H1 (cell line): Measurements from ENCODE around the gene SPCS3. TPM values are rescaled to one million over a fixed set of nuclear protein-coding genes. Genes with fewer than 3 reads are reported as not detected.

ENCODE experiments used
- CTCF ChIA-PET: fragments of 300-600 bp; sonication (Branson Sonifier 250); formaldehyde crosslinking; loops from one replicate; lab custom pipeline; 2021; ENCODE audit not compliant: partially characterized antibody; lab: Charles Lee
- POLR2A ChIA-PET: fragments of 300-600 bp; sonication (Branson Sonifier 250); formaldehyde crosslinking; loops from one replicate; lab custom pipeline; 2021; ENCODE audit warnings: inconsistent platforms; ENCODE audit not compliant: partially characterized antibody; lab: Charles Lee
- DNase-seq, 2 experiments: peaks; one replicate each; pipeline versions ENCODE4 v3.0.0 to v3.0.0-alpha.2; 2010 to 2022; ENCODE audit warnings: low spot score in 2 of 2, low read depth in 1 of 2, mixed read lengths in 1 of 2
- FAIRE-seq: peaks from 2 replicates; lab custom pipeline; 2011; peaks lifted over from hg19 to GRCh38; lab: Jason Lieb, UNC
- H2AFZ ChIP-seq: 2 replicates; pipeline ENCODE4 v1.8.1; 2012; ENCODE audit warnings: low read length, inconsistent platforms
- H2AK5ac ChIP-seq: 2 replicates; pipeline ENCODE4 v1.6.1; 2013; ENCODE audit warnings: low read depth, low read length
- H2BK120ac ChIP-seq: replicated peaks from 2 replicates; pipeline ENCODE3; 2013; ENCODE audit warnings: low read depth, low read length, inconsistent platforms
- H2BK12ac ChIP-seq: 2 replicates; pipeline ENCODE4 v1.6.1; 2013; ENCODE audit warnings: low read depth, low read length
- H2BK15ac ChIP-seq: 2 replicates; pipeline ENCODE4 v1.6.1; 2013; ENCODE audit warnings: low read length
- H2BK20ac ChIP-seq: 2 replicates; pipeline ENCODE4 v1.6.1; 2013; ENCODE audit warnings: low read length
- H2BK5ac ChIP-seq: 2 replicates; pipeline ENCODE4 v1.6.1; 2013; ENCODE audit warnings: low read depth, low read length
- H3K14ac ChIP-seq: 2 replicates; pipeline ENCODE4 v1.6.1; 2013; ENCODE audit warnings: inconsistent platforms; ENCODE audit not compliant: insufficient read length
- H3K18ac ChIP-seq: 2 replicates; pipeline ENCODE4 v1.6.1; 2013; ENCODE audit warnings: low read length; ENCODE audit errors: extremely low read depth
- H3K23ac ChIP-seq: 2 replicates; pipeline ENCODE4 v1.6.1; 2013; ENCODE audit warnings: inconsistent platforms; ENCODE audit not compliant: insufficient read length
- H3K23me2 ChIP-seq: 2 replicates; pipeline ENCODE4 v1.6.1; 2013; ENCODE audit warnings: low read depth, low read length
- H3K27ac ChIP-seq: 2 replicates; pipeline ENCODE4 v1.6.1; 2011; ENCODE audit warnings: low read depth, low read length, inconsistent platforms
- H3K27me3 ChIP-seq, 4 experiments: replicated peaks in 1 of 4; 1 replicate in 1 of 4; 2 replicates in 3 of 4; pipeline versions ENCODE4 v1.6.1 to v1.8.1; 2011 to 2013; ENCODE audit warnings: low read length in 3 of 4, mild to moderate bottlenecking in 3 of 4, inconsistent platforms in 2 of 4, mixed read lengths in 2 of 4, moderate library complexity in 1 of 4; ENCODE audit not compliant: control insufficient read depth in 3 of 4, insufficient read depth in 3 of 4; ENCODE audit errors: extremely low read depth in 1 of 4
- H3K36me3 ChIP-seq, 4 experiments: 2 replicates each; pipeline versions ENCODE4 v1.6.1 to v1.8.1; 2011 to 2013; ENCODE audit warnings: mild to moderate bottlenecking in 4 of 4, low read length in 3 of 4, moderate library complexity in 2 of 4, control low read depth in 1 of 4, inconsistent platforms in 1 of 4; ENCODE audit not compliant: insufficient read depth in 4 of 4, control insufficient read depth in 2 of 4
- H3K4ac ChIP-seq: replicated peaks from 2 replicates; pipeline ENCODE3; 2013; ENCODE audit warnings: low read length, low read depth, mixed read lengths, inconsistent platforms; ENCODE audit not compliant: insufficient read length
- H3K4me1 ChIP-seq, 4 experiments: replicated peaks in 1 of 4; 1 replicate in 1 of 4; 2 replicates in 3 of 4; pipeline versions ENCODE4 v1.6.1 to v1.8.1; 2011 to 2013; ENCODE audit warnings: low read length in 3 of 4, inconsistent platforms in 2 of 4, mixed read lengths in 1 of 4; ENCODE audit not compliant: insufficient read depth in 4 of 4, control insufficient read depth in 3 of 4
- H3K4me2 ChIP-seq, 2 experiments: 2 replicates each; pipeline versions ENCODE4 v1.6.1 to v1.8.1; 2011 to 2013; ENCODE audit warnings: low read depth in 2 of 2, low read length in 2 of 2, control low read depth in 1 of 2, inconsistent platforms in 1 of 2, mild to moderate bottlenecking in 1 of 2; ENCODE audit not compliant: insufficient read depth in 1 of 2
- H3K4me3 ChIP-seq, 4 experiments: fragments of 200-600, 300-600 bp in 1 of 4; sonication (generic), shearing (Covaris generic), sonication (Bioruptor Twin) in 1 of 4; 2 replicates each; pipeline versions ENCODE4 v1.5.1 to v1.8.1; 2011 to 2016; ENCODE audit warnings: low read length in 4 of 4, low read depth in 3 of 4, control low read depth in 2 of 4, inconsistent platforms in 2 of 4, mild to moderate bottlenecking in 2 of 4, mixed read lengths in 1 of 4, moderate library complexity in 1 of 4; ENCODE audit not compliant: insufficient read depth in 2 of 4; ENCODE audit errors: extremely low read depth in 1 of 4
- H3K56ac ChIP-seq: replicated peaks from 2 replicates; pipeline ENCODE3; 2013; ENCODE audit warnings: low read depth, mild to moderate bottlenecking, mixed read lengths, low read length, inconsistent platforms; ENCODE audit not compliant: insufficient read length
- H3K79me1 ChIP-seq: 2 replicates; pipeline ENCODE4 v1.6.1; 2013; ENCODE audit warnings: low read depth, low read length, control low read depth
- H3K79me2 ChIP-seq, 2 experiments: 2 replicates each; pipeline versions ENCODE4 v1.6.1 to v1.8.1; 2012 to 2013; ENCODE audit warnings: low read length in 2 of 2, mild to moderate bottlenecking in 2 of 2, inconsistent platforms in 1 of 2; ENCODE audit not compliant: insufficient read depth in 2 of 2, control insufficient read depth in 1 of 2
- H3K9ac ChIP-seq, 4 experiments: replicated peaks in 1 of 4; 1 replicate in 1 of 4; 2 replicates in 3 of 4; pipeline versions ENCODE4 v1.6.1 to v1.8.1; 2011 to 2013; ENCODE audit warnings: low read depth in 3 of 4, low read length in 3 of 4, control low read depth in 2 of 4, mild to moderate bottlenecking in 2 of 4, moderate library complexity in 2 of 4, inconsistent platforms in 1 of 4; ENCODE audit errors: extremely low read depth in 1 of 4
- H3K9me3 ChIP-seq, 2 experiments: 2 replicates each; pipeline versions ENCODE4 v1.6.1 to v1.8.1; 2012 to 2013; ENCODE audit warnings: mild to moderate bottlenecking in 2 of 2, moderate library complexity in 2 of 2, control low read depth in 1 of 2, inconsistent platforms in 1 of 2, low read depth in 1 of 2, low read length in 1 of 2, mixed read lengths in 1 of 2; ENCODE audit not compliant: insufficient read depth in 2 of 2
- H4K20me1 ChIP-seq, 2 experiments: replicated peaks in 1 of 2; 2 replicates each; pipeline versions ENCODE3 to v1.8.1; 2011 to 2013; ENCODE audit warnings: inconsistent platforms in 2 of 2, low read length in 2 of 2, mild to moderate bottlenecking in 1 of 2; ENCODE audit not compliant: insufficient read depth in 2 of 2, control insufficient read depth in 1 of 2
- H4K5ac ChIP-seq: 2 replicates; pipeline ENCODE4 v1.6.1; 2013; ENCODE audit warnings: low read length, low read depth, mixed read lengths, inconsistent platforms; ENCODE audit not compliant: insufficient read length
- H4K8ac ChIP-seq: 2 replicates; pipeline ENCODE4 v1.8.0; 2013; ENCODE audit warnings: mild to moderate bottlenecking, moderate library complexity, low read length, inconsistent platforms; ENCODE audit not compliant: insufficient read depth; ENCODE audit errors: extremely low read depth
- H4K91ac ChIP-seq: replicated peaks from 2 replicates; pipeline ENCODE3; 2013; ENCODE audit warnings: low read length, mixed read lengths, inconsistent platforms; ENCODE audit not compliant: insufficient read length
- FOSL1 ChIP-seq: IDR thresholded peaks from 2 replicates; pipeline ENCODE4 v1.6.1; 2011; ENCODE audit warnings: mild to moderate bottlenecking, low read depth, low read length, moderate library complexity; ENCODE audit not compliant: insufficient read depth
- NANOG ChIP-seq: IDR thresholded peaks from 2 replicates; pipeline ENCODE4 v1.6.1; 2011; ENCODE audit warnings: low read length, low read depth, mild to moderate bottlenecking, inconsistent platforms; ENCODE audit not compliant: insufficient read depth, poor library complexity, severe bottlenecking
- RFX5 ChIP-seq: IDR thresholded peaks from 2 replicates; pipeline ENCODE4 v1.6.1; 2011; ENCODE audit warnings: low read depth, low read length, improper control_type of control experiment, borderline replicate concordance
- SP2 ChIP-seq: IDR thresholded peaks from 2 replicates; pipeline ENCODE4 v1.6.1; 2012; ENCODE audit warnings: mild to moderate bottlenecking, low read length, inconsistent platforms
- TAF1 ChIP-seq: IDR thresholded peaks from 2 replicates; pipeline ENCODE4 v1.6.1; 2011; ENCODE audit warnings: mild to moderate bottlenecking, low read depth, low read length
- TBP ChIP-seq: IDR thresholded peaks from 2 replicates; pipeline ENCODE4 v1.6.1; 2011; ENCODE audit warnings: low read depth, low read length, improper control_type of control experiment
- YY1 ChIP-seq: IDR thresholded peaks from 2 replicates; pipeline ENCODE4 v1.6.1; 2011; ENCODE audit warnings: low read depth, mild to moderate bottlenecking, low read length
- WGBS, 2 experiments: shearing (Covaris generic) in 1 of 2; methylation state at CpG; one replicate each; pipeline versions ENCODE4 v1.1.6 to v1.1.7; 2013 to 2015; ENCODE audit warnings: low lambda C conversion rate in 2 of 2, mixed read lengths in 2 of 2, inconsistent platforms in 1 of 2, low coverage in 1 of 2, missing lambda C conversion rate in 1 of 2; ENCODE audit not compliant: insufficient replicate concordance in 2 of 2, insufficient coverage in 1 of 2, insufficient read length in 1 of 2; ENCODE audit errors: extremely low coverage in 1 of 2, missing lambda C conversion rate in 1 of 2; 5-methylcytosine and 5-hydroxymethylcytosine counted together
- polyA plus RNA-seq, 7 experiments: library from polyadenylated mRNA; depleted of rRNA in 3 of 7; stranded (reverse) in 5 of 7; unstranded in 2 of 7; fragments of >200 nt in 5 of 7; fragments of 200-250 nt in 2 of 7; gene quantifications; 1 replicate in 5 of 7; 2 replicates in 1 of 7; 4 replicates in 1 of 7; pipeline versions ENCODE4 v1.2.1 to v1.2.3, GENCODE V29; 2011 to 2013; ENCODE audit warnings: missing spikeins in 2 of 7, mixed read lengths in 2 of 7
- total RNA-seq: library from RNA; stranded (reverse); fragmentation: NEBNext Ultra II Directional; extraction: Animal tissue kit (Norgen Biotek cat#: 25700); gene quantifications from 2 replicates; pipeline ENCODE4 v1.2.1, GENCODE V29; 2021

The SPCS3 gene
- total and polyA plus RNA-seq, 2 of the 8 experiments (the other 6 are each of a cell fraction or from before 2014, with no cell fraction given) = 18.4 to 117 TPM

DNA sequence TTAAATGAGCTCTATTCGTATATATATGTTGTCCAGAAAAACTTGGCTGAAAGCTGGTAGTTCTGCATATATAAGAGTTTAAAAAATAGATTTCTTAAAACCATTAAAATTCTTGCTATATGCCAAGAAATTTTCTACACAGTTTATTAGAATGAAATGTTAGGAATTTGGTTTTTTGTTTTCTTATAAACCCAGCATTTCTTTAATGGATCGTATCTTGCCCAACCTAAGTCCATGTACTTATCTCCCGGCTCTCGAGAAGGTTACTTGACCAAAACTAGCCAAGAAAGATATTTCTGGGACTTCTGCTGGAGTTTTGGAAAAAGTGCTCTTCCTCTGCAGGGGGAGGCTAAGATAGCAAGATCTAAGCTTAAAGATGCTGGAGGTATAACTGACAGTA, 46.0 kb upstream of the SPCS3 start:
- CTCF ChIA-PET = interaction anchor here (0.6 to 1.2 kb wide), 3 partner anchors 10 to 123 kb away, joined by 3 read pairs; no protein-coding TSS in a partner anchor
- TF ChIP-seq RFX5 = no peak
- TF ChIP-seq SP2 = no peak
- no peak for TF ChIP-seq FOSL1
- TF ChIP-seq TAF1 = no peak
- TF ChIP-seq TBP = no peak
- no peak for TF ChIP-seq NANOG
- TF ChIP-seq YY1 = no peak
- TF ChIP-seq, all 59 proteins: peak for 0
- H2BK20ac ChIP-seq = no peak overlapping the region

More for the DNA sequence above, 46.0 kb upstream of the SPCS3 start:
- FAIRE-seq (no peak), DNase-seq (no peak)
- Histone ChIP-seq H3K4me2 (no peak overlapping the region), H4K5ac (no peak overlapping the region), H3K9ac (no peak overlapping the region), H4K8ac (no peak overlapping the region), H3K4ac (no peak overlapping the region), H2BK120ac (no peak overlapping the region), H3K27ac (no peak overlapping the region), H3K79me1 (no peaks in the 10 kb centered on the region), H3K36me3 (no peaks in the 10 kb centered on the region), H3K9me3 (no peaks in the 10 kb centered on the region), H3K56ac (no peak overlapping the region), H3K23me2 (no peaks in the 10 kb centered on the region), H4K91ac (no peak overlapping the region), H3K27me3 (no peaks in the 10 kb centered on the region), H3K14ac (no peak overlapping the region), H2AK5ac (no peak overlapping the region), H2BK12ac (no peak overlapping the region), H2BK5ac (no peak overlapping the region), H3K79me2 (no peaks in the 10 kb centered on the region), H3K18ac (no peak overlapping the region), H2AFZ (no peak overlapping the region), H4K20me1 (no peaks in the 10 kb centered on the region), H3K4me3 (no peak overlapping the region), H3K4me1 (peaks cover 0 to 5% (median 2%) of the 10 kb centered on the region in 4 experiments; a peak in 3 of 7 replicates), H2BK15ac (no peak overlapping the region), H3K23ac (no peak overlapping the region)
- 93% methylated on average over 4 of the region's 4 CpGs; no CpG with 5 or more reads in 1 of the 2 experiments for WGBS, 2 experiments
- POLR2A ChIA-PET = no interaction called here
